ENCODE data around the gene UBXN10. TPM values are rescaled to one million over a fixed set of nuclear protein-coding genes. Genes with fewer than 3 reads are reported as not detected.

UBXN10 gene
- total and polyA plus RNA-seq, 2 of the 13 experiments (the other 11 are each of a cell fraction or from before 2014, with no cell fraction given) = 0.04 to 0.05 TPM

DNA sequence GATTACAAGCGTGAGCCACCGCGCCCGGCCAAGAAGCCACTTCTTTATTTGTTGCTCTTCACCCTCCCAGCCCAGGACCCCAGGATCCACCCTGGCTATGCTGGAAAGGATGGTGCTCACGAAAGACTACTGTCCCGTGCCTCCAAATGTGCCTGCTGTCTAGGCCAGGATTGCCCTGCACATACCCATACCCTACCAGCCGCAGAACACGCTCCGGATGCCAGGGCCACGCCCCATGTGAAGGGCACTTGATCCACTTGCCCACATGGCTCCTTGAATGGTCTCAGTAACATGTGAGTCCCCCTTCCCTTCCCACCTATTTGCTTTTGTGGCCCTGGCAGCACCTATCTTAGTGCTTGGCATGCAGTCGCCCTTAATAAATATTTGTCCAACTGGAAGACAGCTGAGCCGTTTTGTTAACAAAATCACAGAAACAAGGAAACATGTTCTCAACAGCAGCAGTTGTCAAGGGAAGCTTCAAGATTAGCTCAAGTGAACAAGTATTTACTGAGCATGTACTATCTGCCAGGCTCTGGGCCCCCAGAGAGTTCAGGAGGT is 13.8 kb upstream of the UBXN10 start:
- POLR2A ChIA-PET = no interaction called here
- Histone ChIP-seq H3K9me3 (ENCODE audit: low read length) (no peaks in the 10 kb centered on the region), H2AFZ (ENCODE audit: low read length) (no peak overlapping the region), H3K4me2 (ENCODE audit: low read depth, low read length) (no peak overlapping the region), H3K27ac (ENCODE audit: extremely low read length, insufficient read depth, low read length) (no peak overlapping the region), H4K20me1 (ENCODE audit: insufficient read depth, low read length) (no peaks in the 10 kb centered on the region), H3K9ac (ENCODE audit: insufficient read depth, low read depth, low read length) (no peak overlapping the region), H3K27me3 (ENCODE audit: control insufficient read depth in 1 of 2, insufficient read depth in 2 of 2, low read length in 2 of 2) (peaks cover 2 to 20% of the 10 kb centered on the region in 2 experiments; a peak in 4 of 5 replicates), H3K4me3 (replicated peaks in 1 of 3; ENCODE audit: insufficient read depth in 1 of 3, low read depth in 2 of 3, low read length in 3 of 3) (no peak overlapping the region), H3K36me3 (replicated peaks in 1 of 2; ENCODE audit: control insufficient read depth in 1 of 2, insufficient read depth in 2 of 2, low read length in 2 of 2) (no peaks in the 10 kb centered on the region; a peak in 1 of 5 replicates), H3K4me1 (ENCODE audit: insufficient read depth, low read length) (no peaks in the 10 kb centered on the region), H3K79me2 (ENCODE audit: insufficient read depth, low read length) (no peaks in the 10 kb centered on the region)
- 57% methylated on average over 8 of the region's 12 CpGs for WGBS (ENCODE audit: low lambda C conversion rate)
- intact Hi-C loops (cut with micrococcal nuclease; ENCODE audit: unreplicated experiment) (no loop called here), in situ Hi-C loops (cut with HindIII; ENCODE audit: extremely low pct_ligation_motif_present, low pct_unique_long_range_greater_than_20kb) (no loop called here)
- no peak for FAIRE-seq
- BruUV-seq (replicated peaks) = no TSS peak
- DNase-seq (ENCODE audit: low spot score) = no peak
- no peak for ATAC-seq
- CTCF ChIA-PET (ENCODE audit: low intra/inter-chr PET ratio, low total read pairs) = no interaction called here
- TF ChIP-seq, protein P1, sequence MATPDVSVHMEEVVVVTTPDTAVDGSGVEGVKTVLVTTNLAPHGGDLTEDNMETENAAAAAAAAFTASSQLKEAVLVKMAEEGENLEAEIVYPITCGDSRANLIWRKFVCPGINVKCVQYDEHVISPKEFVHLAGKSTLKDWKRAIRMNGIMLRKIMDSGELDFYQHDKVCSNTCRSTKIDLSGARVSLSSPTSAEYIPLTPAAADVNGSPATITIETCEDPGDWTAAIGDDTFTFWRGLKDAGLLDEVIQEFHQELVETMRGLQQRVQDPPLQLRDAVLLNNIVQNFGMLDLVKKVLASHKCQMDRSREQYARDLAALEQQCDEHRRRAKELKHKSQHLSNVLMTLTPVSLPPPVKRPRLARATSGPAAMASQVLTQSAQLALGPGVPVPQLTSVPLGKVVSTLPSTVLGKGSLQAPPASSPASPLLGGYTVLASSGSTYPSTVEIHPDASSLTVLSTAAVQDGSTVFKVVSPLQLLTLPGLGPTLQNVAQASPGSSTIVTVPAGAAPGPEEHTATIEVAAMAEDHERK (CRISPR knock-in tag; IDR thresholded peaks at IDR 0.05; ENCODE audit: low read depth) = no peak
- TF ChIP-seq GLI4 (CRISPR knock-in tag; IDR thresholded peaks at IDR 0.05; ENCODE audit: borderline replicate concordance) (no peak), ZNF235 (CRISPR knock-in tag; IDR thresholded peaks at IDR 0.05; ENCODE audit: borderline replicate concordance) (no peak), KLF13 (CRISPR knock-in tag; IDR thresholded peaks at IDR 0.05) (no peak), ZNF546 (CRISPR knock-in tag; conservative IDR thresholded peaks at IDR 0.05) (no peak), MLXIP (CRISPR knock-in tag; IDR thresholded peaks at IDR 0.05; ENCODE audit: borderline replicate concordance) (no peak), ZNF326 (CRISPR knock-in tag; IDR thresholded peaks at IDR 0.05; ENCODE audit: borderline replicate concordance) (no peak), FOXC1 (CRISPR knock-in tag; IDR thresholded peaks at IDR 0.05; ENCODE audit: borderline replicate concordance) (no peak)
